ENCODE results near the gene TMEM141.
A peak's percentile ranks its signal among the peaks of the same experiment; 100 is the strongest.

The TMEM141 gene

GRCh38 chr9:136790640-136791515 is at the start of gene TMEM141:
Gene TMEM141 (plus strand): TSS chr9:136791344. CDS start chr9:136791371, 27 bp downstream.
- peak; percentile 100 for DNase-seq (ENCODE audit: low read depth)

- DNase-seq (ENCODE audit: low read depth): no peak
These were observed 49.1 kb upstream of the TMEM141 start for GRCh38 chr9:136741883-136742571.

GRCh38 chr9:136742591-136743391 is 48.4 kb upstream of the TMEM141 start, which contains the start of gene LCN10:
Gene LCN10 (minus strand): TSS chr9:136742940. CDS start chr9:136742903, 37 bp downstream.
- DNase-seq (ENCODE audit: low read depth): no peak

- no peak for DNase-seq (ENCODE audit: low read depth)
These were observed 47.4 kb upstream of the TMEM141 start for GRCh38 chr9:136743639-136744211.

- no peak for DNase-seq (ENCODE audit: low read depth)
These were observed 46.4 kb upstream of the TMEM141 start for GRCh38 chr9:136744773-136745172.

GRCh38 chr9:136745389-136746154 is 45.6 kb upstream of the TMEM141 start:
- DNase-seq (ENCODE audit: low read depth): no peak

DNA sequence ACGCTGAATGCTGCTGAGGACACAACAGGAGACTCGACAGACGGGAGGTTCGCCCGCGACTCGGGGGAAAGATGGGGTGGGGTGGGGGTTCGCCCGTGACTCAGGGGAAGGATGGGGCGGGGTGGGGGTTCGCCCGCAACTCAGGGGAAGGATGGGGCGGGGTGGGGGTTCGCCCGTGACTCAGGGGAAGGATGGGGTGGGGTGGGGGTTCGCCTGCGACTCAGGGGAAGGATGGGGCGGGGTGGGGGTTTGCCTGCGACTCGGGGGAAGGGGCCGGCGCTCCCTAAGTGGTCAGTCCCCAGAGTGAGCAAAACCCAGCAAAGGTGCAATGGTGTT is 45.0 kb upstream of the TMEM141 start:
- no peak for DNase-seq (ENCODE audit: low read depth)

- no peak for DNase-seq (ENCODE audit: low read depth)
These were observed 44.5 kb upstream of the TMEM141 start for GRCh38 chr9:136746621-136747020.

DNA sequence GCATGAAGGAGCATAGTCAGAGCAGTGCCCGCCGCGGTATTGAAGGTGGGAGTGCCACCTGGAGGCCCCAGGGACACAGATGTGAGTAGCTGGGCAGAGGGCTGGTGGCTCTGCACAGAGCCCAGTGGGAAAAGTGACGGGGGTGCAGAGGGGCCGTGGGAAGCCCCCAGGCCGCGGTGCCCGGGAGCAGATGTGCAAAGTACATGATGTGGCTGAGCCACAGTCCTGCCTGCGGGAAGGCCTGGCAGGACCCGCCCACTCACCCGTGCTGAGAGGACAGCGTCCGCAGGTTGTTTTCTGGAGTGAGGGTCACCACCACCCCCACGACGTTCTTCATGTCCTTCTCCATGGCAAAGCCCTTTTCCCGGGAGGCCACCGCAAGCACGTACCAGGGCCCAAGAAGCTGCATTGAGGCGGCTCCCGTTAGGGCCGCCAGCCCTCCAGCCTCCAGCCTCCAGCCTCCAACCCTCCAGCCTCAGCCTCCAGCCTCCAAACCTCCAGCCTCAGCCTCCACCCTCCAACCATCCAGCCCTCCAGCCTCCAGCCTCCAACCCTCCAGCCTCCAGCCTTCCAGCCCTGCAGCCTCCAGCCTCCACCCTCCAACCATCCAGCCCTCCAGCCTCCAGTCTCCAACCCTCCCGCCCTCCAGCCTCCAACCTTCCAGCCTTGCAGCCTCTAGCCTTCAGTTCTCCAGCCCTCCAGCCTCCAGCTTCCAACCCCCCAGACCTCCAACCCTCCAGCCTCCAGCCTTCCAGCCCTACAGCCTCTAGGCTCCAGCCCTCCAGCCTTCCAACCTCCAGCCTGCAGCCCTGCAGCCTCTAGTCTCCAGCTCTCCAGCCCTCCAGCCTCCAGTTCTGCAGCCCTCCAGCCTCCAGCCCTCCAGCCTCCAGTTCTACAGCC is 43.7 kb upstream of the TMEM141 start:
- DNase-seq (ENCODE audit: low read depth): no peak

DNA sequence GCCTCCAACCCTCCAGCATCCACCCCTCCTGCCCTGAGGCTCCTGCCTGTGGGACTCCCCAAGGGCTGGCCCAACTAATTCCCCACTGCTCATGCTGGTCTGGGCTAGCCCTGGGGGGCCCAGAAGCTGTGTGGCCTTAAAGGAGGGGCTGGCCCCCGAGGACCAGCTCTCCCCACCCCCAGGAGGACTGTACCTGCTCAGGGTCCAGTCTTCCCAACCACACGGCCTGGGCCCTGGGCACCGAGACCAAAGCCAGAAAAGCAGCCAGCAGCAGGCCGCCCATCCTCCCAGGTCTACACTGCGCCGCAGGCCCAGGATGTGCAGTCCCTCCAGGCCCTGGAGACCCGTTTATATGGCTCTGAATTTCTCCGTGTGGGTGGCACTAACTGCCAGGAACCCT is 42.9 kb upstream of the TMEM141 start, which contains the start of gene LCN6:
Gene LCN6 (minus strand): TSS at position 325 of the 400 bp plus-strand sequence. CDS start 42 bp downstream, at position 283.
- DNase-seq (ENCODE audit: low read depth): no peak

DNA sequence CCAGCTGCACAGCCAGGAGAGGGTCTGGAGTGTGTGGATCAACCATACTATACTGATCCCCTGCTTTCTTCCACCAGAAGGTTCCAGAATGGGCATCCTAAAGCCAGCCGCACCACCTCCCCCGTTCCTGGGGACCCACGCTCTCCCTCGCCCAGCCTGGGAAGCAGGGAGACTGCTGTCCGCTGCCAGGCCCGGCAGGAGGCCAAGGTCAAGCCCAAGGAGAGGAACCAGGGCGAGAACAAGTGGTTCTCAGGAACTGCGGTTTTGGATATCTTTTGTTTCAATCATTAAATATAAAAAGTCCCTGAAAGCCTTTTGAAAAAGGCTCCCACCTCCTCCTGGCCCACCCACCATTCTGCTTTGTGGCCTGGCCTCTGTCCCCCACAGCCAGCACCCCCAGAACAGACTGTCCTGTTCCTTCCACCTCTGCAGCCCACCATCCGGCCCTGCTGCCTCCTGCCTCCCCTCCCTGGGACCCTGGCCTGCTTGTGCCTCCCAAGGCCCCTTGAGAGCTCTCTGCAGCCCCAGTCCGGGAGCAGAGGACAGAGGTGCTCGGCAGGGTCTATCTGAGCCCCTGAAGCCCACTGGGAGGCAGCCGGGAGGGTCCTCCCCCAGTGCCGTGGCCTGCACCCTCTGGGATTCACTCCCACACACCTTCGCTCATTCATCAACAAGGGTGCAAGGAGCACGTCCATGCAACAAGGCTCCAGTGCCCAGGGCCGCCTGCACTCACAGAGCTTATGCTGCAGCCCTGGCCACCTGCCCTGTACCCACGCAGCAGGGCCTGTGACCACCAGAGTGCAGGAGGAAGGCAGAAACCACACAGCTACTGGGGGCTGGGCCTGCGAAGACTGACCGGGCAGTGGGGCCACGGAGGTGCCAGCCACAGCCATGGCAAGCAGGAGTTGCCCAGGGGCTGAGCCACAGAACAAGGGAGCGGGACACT is 42.2 kb upstream of the TMEM141 start:
- DNase-seq (ENCODE audit: low read depth): no peak

GRCh38 chr9:136750526-136750925 is 40.6 kb upstream of the TMEM141 start:
- no peak for DNase-seq (ENCODE audit: low read depth)

DNA sequence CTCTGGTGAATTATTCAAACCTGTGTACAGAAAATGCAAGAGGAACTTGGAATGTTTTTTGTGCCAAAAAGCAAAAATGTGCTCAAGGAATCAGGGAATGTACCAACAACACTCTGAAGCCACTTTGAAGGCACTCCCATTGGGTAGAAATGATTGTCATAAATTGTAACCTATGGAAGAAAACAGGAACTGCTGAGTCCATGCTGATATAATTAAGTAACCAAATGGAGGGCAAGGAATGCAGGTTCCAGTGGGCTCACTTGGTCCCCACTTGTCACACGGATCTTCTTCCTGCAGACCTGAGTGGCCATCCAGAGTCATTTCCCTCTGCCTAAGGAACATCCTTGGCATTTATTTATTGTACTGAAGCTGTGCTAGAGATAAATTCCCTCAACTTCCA is 39.9 kb upstream of the TMEM141 start:
- no peak for DNase-seq (ENCODE audit: low read depth)

DNA sequence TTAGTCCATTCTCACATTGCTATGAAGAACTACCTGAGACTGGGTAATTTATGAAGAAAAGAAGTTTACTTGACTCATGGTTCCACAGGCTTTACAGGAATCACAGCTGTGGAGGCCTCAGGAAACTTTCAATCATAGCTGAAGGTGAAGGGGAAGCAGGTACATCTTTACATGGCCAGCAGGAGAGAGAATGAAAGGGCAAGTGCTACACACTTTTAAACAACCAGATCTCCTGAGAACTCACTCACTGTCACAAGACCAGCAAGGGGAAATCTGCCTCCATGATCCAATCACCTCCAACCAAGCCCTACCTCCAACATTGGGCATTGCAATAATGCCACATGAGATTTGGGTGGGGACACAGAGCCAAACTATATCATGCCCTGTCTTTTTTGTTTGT is 39.3 kb upstream of the TMEM141 start:
- no peak for DNase-seq (ENCODE audit: low read depth)

GRCh38 chr9:136753371-136754058 is 37.6 kb upstream of the TMEM141 start:
- no peak for DNase-seq (ENCODE audit: low read depth)

- DNase-seq (ENCODE audit: low read depth): no peak
These were observed 37.0 kb upstream of the TMEM141 start for GRCh38 chr9:136754059-136754572.

GRCh38 chr9:136754626-136755301 is 36.4 kb upstream of the TMEM141 start:
- DNase-seq (ENCODE audit: low read depth): no peak
